Breast epithelium (tissue), 3 donors: Measurements from ENCODE around the gene RNF31.

Experiments used
- CTCF ChIP-seq, 3 donors: fragments of 450-650 bp; IDR thresholded peaks; one replicate each; pipeline ENCODE4 v1.5.1; 2016 to 2017; ENCODE audit warnings: antibody characterized with exemption in 3 of 3, mild to moderate bottlenecking in 3 of 3, moderate library complexity in 3 of 3
- POLR2AphosphoS5 ChIP-seq, 3 donors: sonication (generic); formaldehyde crosslinking; IDR thresholded peaks; one replicate each; pipeline ENCODE4 v1.6.1; 2017; ENCODE audit warnings: antibody characterized with exemption in 3 of 3

DNA sequence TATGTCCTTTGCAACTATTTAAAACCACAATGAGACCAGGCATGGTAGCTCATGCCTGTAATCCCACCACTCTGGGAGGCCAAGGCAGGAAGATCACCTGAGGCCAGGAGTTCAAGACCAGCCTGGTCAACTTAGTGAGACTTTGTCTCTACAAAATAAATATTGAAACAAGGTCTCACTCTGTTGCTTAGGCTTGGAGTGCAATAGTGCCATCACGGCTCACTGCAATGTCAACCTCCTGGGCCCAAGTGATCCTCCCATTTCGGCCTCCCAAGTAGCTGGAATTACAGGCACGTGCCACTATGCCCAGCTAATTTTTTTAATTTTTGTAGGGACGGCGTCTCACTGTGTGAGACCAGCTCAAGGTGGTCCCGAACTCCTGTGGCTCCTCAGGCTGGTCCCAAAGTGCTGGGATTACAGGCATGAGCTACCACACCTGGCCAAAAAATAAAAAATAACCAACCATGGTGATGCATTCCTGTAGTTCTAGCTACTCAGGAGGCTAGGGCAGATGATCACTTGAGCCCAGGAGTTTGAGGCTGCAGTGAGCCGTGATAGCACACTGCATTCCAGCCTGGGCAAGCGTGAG lies 17.8 kb upstream of the RNF31 start:
- TF ChIP-seq POLR2AphosphoS5 (IDR thresholded peaks at IDR 0.05), result no peak
- no peak for TF ChIP-seq CTCF (IDR thresholded peaks at IDR 0.05)
